ENCODE measurements around the gene IFNA6. TPM values are rescaled to one million over a fixed set of nuclear protein-coding genes. Genes with fewer than 3 reads are reported as not detected.

Gene IFNA6
- total RNA-seq (2021; ENCODE audit: unreplicated experiment) (not detected), Bru-seq, nascent RNA (percentile 18 among the genes with signal in this experiment), BruChase-seq, experiment 1, labeled RNA remaining after a 6-hour chase (not detected), BruChase-seq, experiment 2, labeled RNA remaining after a 2-hour chase (not detected)
- polyA plus RNA-seq (2012): not detected in 2 replicates
- long read RNA-seq: 0 reads

- H3K36me3 ChIP-seq (ENCODE audit: control insufficient read depth in 1 of 2, insufficient read depth in 2 of 2, low read length in 2 of 2): no peaks in the 10 kb centered on the region
- H3K9ac ChIP-seq (ENCODE audit: low read length): no peak within 1 kb of the TSS
- intact Hi-C loops (cut with micrococcal nuclease): no loop called here
- no peaks in the 10 kb centered on the region for H3K79me2 ChIP-seq (ENCODE audit: insufficient read depth, low read length)
- TF ChIP-seq JUND (IDR thresholded peaks at IDR 0.05): no peak
- TF ChIP-seq TCF7L2 (IDR thresholded peaks at IDR 0.05; ENCODE audit: borderline replicate concordance, extremely low read depth, insufficient read depth, insufficient read length): no peak
- no peak for TF ChIP-seq MAX (IDR thresholded peaks at IDR 0.05)
- no peak for TF ChIP-seq SRF (IDR thresholded peaks at IDR 0.05; ENCODE audit: low read depth)
- TF ChIP-seq EZH2 (IDR thresholded peaks at IDR 0.05): no peak
- TF ChIP-seq ATF3 (IDR thresholded peaks at IDR 0.05): no peak
- no peak for TF ChIP-seq SP1 (IDR thresholded peaks at IDR 0.05; ENCODE audit: low read depth)
- TF ChIP-seq EGR1 (IDR thresholded peaks at IDR 0.05; ENCODE audit: low read depth): no peak
- TF ChIP-seq EZH2phosphoT487 (IDR thresholded peaks at IDR 0.05; ENCODE audit: borderline replicate concordance): no peak
- no peak for TF ChIP-seq CTCF (IDR thresholded peaks at IDR 0.05 in 2 of 3, conservative IDR thresholded peaks at IDR 0.05 in 1 of 3; ENCODE audit: borderline replicate concordance in 1 of 3, insufficient read depth in 1 of 3, low read depth in 2 of 3, low read length in 2 of 3)
- no peak for TF ChIP-seq CEBPB (IDR thresholded peaks at IDR 0.05; ENCODE audit: low read depth)
- no peak for TF ChIP-seq REST (IDR thresholded peaks at IDR 0.05; ENCODE audit: low read depth)
- no peak for TF ChIP-seq FOSL1 (IDR thresholded peaks at IDR 0.05; ENCODE audit: low read depth)
- TF ChIP-seq YY1 (IDR thresholded peaks at IDR 0.05; ENCODE audit: extremely low read depth, insufficient replicate concordance, low read depth, low read length): no peak
- TF ChIP-seq RAD21 (IDR thresholded peaks at IDR 0.05; ENCODE audit: low read depth): no peak
- TF ChIP-seq CBX3 (IDR thresholded peaks at IDR 0.05; ENCODE audit: low read depth): no peak
- no peak for TF ChIP-seq POLR2A (IDR thresholded peaks at IDR 0.05; ENCODE audit: borderline replicate concordance, extremely low read depth, insufficient read depth, insufficient read length)
- no peak for TF ChIP-seq ZNF274 (IDR thresholded peaks at IDR 0.05; ENCODE audit: low read depth, low read length)
- TF ChIP-seq POLR2AphosphoS5 (IDR thresholded peaks at IDR 0.05; ENCODE audit: low read depth, low read length): no peak
- no peak for TF ChIP-seq ZBTB33 (IDR thresholded peaks at IDR 0.05; ENCODE audit: extremely low read depth, insufficient replicate concordance, low read length)
- no peak within 1 kb of the TSS for H2AFZ ChIP-seq (ENCODE audit: low read depth, low read length, poor library complexity, severe bottlenecking)
- H3K9me3 ChIP-seq (ENCODE audit: control insufficient read depth in 1 of 2, insufficient read depth in 1 of 2, low read depth in 1 of 2, low read length in 2 of 2): no peaks in the 10 kb centered on the region
- H3K27me3 ChIP-seq (ENCODE audit: insufficient read depth, low read length): no peaks in the 10 kb centered on the region
- H3K4me2 ChIP-seq (ENCODE audit: low read length): no peak within 1 kb of the TSS
- no peaks in the 10 kb centered on the region for H3K4me1 ChIP-seq (ENCODE audit: control insufficient read depth in 1 of 2, insufficient read depth in 2 of 2, low read length in 2 of 2)
- H3K27ac ChIP-seq (ENCODE audit: low read depth, low read length): no peak within 1 kb of the TSS
- no TSS peak for BruUV-seq (replicated peaks)
- ATAC-seq (no peak), DNase-seq (ENCODE audit: low read depth, low spot score) (no peak)
- no peaks in the 10 kb centered on the region for H4K20me1 ChIP-seq (ENCODE audit: insufficient read depth)
- CTCF ChIA-PET: no interaction called here
- RAD21 ChIA-PET (ENCODE audit: low non-redundant PET in 1 of 2, low total read pairs in 2 of 2, uncharacterized antibody in 2 of 2, unreplicated experiment in 2 of 2): no interaction called here
- H3K4me3 ChIP-seq (replicated peaks in 1 of 2; ENCODE audit: low read depth in 1 of 2, low read length in 2 of 2): no peak within 1 kb of the TSS
- H3K9me2 ChIP-seq (ENCODE audit: insufficient read depth): no peaks in the 10 kb centered on the region
- POLR2A ChIA-PET: no interaction called here
Observed at GRCh38 chr9:21350787-21351186, at the start of gene IFNA6. Gene IFNA6, minus strand, starts transcription at chr9:21350887. Its CDS starts 0 bp downstream, at chr9:21350887.
